Stimulated activated CD8-positive, alpha-beta memory T cell treated with anti-CD3 and anti-CD28 coated beads, Interleukin-4, amount 100 ng/mL, for 24 hours (primary cell): Measurements from ENCODE around the gene CCDC178.

ENCODE experiments used
- DNase-seq: peaks from one replicate; pipeline ENCODE4 v3.0.0-alpha.2; 2020; ENCODE audit warnings: low read depth

Gene CCDC178

GRCh38 chr18:32910694-32911296, 529.7 kb downstream of the CCDC178 start:
- no peak for DNase-seq

GRCh38 chr18:32909798-32910561, 530.5 kb downstream of the CCDC178 start:
- DNase-seq = no peak

- DNase-seq = no peak
These were observed 532.1 kb downstream of the CCDC178 start for GRCh38 chr18:32908424-32908805.

DNA sequence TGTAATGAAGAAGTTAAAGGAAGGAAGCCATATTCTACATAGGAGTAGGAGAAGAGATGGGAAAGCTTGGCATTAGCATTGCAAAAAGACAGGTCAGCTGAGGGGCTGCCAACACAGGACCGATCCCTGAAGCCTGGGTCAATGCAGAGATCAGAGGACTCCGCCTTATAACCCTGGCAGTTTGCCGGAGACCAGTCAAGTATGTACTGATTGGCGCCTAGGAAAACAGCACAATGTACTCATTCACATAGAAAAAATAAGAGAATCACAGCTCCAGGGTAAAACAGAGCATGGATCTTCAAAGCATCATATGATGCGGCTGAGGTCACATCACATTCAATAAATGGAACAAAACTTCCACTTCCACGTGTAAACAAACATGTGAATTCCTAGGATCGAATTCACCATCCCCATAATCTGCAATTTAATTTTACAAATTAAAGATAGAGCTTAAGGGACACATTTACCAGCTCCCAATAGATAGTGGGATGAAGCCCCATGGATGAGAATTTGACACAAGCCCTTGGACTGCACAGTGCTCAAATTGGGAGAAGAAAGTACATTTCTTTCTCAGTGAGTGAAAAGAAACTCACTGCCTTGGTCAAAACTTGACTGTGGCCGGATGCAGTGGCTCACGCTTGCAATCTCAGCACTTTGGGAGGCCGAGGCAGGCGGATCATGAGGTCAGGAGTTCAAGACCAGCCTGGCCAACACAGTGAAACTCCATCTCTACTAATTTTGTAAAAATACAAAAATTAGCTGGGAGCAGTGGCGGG, 532.7 kb downstream of the CCDC178 start:
- DNase-seq = no peak

DNA sequence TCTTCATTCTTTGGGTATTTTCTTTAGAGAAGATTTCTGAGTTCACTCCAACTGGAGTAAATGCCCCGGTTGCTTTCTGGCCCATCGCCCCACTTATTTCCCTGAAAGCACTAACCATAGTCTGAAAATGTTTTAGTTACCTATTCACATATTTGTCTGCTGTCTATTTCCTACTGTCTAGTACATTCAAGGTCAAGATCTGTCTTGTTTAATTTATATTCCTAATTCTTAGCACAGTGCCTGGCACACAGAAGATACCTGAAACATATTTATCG, 533.3 kb downstream of the CCDC178 start:
- no peak for DNase-seq

DNA sequence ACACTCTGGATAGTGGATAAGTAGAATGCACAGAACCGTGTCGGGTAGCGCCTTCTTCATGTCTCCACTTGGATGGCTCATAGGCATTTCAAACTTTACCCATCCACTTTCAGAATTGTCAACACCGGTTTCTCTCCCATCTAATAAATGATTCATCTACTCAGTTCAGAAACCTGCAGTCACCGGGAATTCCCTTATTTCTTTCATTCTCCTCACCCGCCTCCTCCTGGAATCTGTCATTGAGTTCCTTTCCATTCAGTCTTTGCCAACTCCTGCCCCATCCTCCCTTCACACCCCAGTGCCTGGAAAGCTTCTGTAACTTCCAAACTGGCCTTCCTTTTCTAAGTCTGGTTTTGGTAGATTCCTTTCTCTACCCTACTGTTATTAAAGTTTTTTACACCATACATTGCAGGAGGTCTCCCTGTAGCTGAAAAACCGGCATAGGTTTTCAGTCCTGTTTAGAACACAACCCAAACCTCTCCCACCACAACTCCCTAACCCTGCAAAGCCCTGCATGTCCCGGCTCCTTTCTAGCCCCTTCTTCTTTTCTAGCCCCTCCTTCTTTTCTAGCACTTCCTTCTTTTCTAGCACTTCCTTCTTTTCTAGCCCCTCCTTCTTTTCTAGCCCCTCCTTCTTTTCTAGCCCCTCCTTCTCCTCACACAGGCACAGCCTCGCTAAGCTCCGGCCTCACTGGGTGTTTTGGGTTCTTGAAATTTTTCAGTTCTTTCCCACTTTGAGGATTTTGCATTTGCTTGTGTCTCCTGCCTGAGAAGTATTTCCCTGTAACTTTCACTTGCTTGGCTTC, 533.8 kb downstream of the CCDC178 start:
- no peak for DNase-seq

DNA sequence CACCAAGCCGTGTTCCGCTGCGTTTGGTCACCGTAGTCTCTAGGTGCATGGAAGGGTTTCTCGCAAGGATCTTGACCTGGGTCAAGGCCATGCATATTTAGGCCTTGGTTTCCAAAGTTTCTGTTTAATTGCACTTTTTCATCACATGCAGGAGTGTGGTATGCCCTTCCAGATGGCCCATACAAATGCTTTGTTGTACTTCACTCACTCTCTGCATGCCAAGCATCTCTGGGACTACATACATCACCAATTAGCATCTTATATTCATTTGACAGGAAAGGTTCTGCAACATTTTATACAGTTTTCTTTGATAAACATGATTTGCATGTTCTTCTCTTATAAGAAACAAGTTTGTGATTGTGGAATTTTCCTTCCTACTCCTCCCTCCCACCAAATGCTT, 534.9 kb downstream of the CCDC178 start:
- no peak for DNase-seq

DNA sequence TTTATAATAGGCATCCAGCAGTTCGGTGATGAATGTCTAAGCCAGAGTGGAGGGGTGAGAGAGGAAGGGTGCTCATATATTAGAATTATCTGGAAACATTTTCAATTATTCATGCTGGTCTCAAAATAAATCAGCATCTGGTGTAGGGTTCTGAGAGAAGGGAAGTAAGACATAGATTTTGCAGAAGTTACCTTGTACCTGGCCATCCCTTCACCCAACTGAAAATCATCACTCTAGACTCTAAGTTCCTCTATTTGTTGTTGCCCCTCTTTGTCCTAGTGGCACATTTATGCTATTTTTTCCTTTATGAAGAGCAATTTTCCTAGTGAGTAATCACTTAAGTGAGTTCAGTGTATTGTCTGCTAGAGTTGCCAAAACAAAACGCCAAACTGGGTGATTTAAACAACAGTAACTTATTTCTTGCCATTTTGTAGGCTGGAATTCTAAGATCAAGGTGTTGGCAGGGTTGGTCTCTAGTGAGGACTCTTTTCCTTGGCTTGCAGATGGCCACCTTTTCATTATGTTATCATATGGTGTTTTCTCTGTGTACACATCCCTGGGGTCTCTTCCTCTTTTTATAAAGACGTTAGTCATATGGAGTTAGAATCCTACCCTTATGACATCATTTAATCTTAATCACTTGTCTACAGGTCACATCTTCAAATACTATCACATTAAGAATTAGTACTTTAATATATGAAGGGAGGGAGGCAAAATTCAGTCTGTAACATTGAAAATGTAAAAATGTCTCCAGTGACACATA, 537.8 kb downstream of the CCDC178 start:
- DNase-seq = no peak

DNA sequence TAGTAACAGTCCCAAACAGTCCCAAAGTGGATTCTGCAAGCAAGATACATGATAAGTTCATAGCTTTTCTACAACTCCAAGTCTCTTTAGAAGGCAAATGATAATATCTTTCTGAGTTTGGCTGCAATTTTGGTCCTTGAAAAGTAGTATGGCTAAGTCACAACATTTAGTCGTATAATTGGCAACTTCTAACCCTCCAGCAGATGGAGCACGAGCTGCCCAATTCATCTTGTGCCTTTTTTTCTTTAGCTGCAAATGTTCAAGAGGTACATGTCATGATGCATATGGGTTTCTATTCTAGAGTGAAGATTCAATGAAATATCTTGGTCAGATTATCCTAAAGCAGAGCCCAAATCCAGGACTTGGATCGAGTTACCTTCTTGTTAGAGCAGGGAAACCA, 540.7 kb downstream of the CCDC178 start:
- DNase-seq = no peak

DNA sequence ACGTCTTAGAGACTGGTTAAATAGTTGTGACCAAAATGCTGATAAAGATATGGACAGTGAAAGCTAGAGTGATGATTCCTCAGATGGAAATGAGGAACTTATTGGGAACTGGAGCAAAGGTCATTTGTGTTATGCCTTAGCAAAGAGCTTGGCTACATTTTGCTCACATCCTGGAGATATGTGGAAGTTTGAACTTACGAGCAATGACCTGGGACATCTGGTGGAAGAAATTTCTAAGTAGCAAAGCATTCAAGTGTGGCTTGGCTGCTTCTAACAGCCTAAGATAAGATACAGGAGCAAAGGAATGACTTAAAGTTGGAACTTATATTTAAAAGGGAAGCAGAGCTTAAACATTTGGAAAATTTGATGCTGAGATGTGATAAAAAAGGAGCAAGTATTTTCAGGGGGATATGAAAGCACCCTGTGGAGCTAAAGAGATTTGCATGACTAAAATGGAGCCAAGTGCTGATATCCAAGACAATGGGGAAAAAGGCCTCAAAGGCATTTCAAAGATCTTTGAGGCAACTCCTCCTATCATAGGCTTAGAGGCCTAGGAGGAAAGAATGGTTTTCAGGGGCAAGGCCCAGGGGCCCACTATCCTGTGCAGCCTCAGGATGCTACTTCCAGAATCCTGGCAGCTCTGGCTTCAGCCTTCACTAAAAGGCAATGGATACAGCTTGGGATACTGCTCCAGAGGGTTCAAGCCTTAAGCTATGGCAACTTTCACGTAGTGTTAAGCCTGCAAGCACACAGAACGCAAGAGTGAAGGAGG, 543.6 kb downstream of the CCDC178 start:
- DNase-seq = no peak

- DNase-seq = no peak
These were observed 546.6 kb downstream of the CCDC178 start for GRCh38 chr18:32893915-32894314.

- DNase-seq = no peak
These were observed 548.7 kb downstream of the CCDC178 start for GRCh38 chr18:32891797-32892196.

- DNase-seq = no peak
These were observed 549.4 kb downstream of the CCDC178 start for GRCh38 chr18:32891130-32891529.

DNA sequence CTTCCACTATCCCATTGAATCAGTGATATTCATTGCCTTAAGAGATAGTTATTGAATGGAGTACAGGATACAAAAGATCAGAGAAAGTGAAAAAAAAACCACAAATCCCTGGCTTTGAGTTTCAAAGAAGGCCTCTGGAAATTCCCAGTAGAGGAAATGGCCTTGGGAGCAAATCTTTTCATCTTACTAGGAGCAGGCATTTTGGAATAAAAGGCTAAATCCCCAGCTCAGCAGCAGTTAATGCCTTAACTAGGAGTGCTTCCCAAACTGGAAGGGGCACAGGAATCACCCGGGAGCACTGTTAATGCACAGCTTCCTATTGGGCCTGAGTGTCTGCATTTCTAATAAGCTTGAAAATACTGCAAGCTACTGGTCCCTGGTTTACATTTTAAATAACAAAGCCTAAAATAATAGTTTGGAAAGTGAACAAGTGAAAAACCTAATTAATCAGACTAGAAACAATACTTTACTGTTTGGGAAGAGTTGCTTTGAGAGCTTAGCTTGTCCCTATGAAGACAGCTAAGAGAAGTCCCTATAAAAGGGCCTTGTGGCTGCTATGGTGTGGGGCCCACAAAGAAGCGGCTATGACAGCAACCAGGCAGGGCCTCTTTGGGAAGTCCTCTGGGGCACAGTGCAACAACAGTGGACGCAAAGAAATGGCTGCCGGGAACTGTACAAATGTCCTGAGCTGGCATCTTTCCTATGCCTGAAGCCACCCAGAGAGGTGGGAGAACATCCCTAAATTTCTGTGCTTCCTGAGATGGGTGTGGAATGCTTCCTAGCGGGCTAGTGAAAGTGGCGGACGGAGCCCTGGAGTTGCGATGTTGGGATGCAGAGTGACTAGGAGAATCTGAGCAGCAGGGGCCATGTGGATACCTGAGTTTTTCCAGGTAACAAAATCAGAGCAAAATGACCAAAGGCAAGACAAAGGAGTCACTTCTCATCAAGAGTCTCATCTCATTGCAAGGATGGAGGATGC, 550.6 kb downstream of the CCDC178 start:
- no peak for DNase-seq

DNA sequence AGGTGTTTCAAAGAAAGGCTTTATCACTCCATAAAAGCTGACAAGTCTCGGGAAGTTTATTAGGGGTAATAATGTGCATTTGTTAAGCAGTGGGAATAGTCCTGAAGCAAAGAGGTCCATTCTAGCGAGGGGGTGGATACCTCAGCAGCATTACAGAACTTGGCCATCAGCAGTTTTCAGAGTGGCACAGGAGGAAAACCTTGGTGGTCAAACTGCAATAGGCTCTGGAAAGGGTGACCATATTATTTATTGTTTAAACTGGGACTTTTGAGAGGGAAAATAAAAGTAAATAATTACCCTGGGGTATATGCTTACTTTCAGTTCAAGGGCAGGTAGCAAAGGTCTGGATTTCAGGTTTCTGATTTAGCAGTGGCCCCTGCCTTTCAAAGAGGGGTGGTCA, 552.2 kb downstream of the CCDC178 start:
- no peak for DNase-seq
